ENCODE data around the gene ARID1A. TPM values are rescaled to one million over a fixed set of nuclear protein-coding genes. Genes with fewer than 3 reads are reported as not detected.

Gene ARID1A
- total RNA-seq, 1 experiment from 2014 or later: 60.5 TPM

GRCh38 chr1:26789931-26790330, 94.1 kb downstream of the ARID1A start:
- Histone ChIP-seq H3K4me3 (no peak overlapping the region), H3K9me3 (ENCODE audit: insufficient read depth, low read depth) (no peaks in the 10 kb centered on the region), H3K79me2 (ENCODE audit: low read depth) (peaks cover 14% of the 10 kb centered on the region), H3F3A (ENCODE audit: insufficient read depth, low read depth) (peaks cover 27% of the 10 kb centered on the region; the same call in 1 of the 2 replicates), H3K9me2 (ENCODE audit: insufficient read depth) (no peaks in the 10 kb centered on the region), H3K4me1 (replicated peaks; ENCODE audit: insufficient read depth) (peaks cover 33% of the 10 kb centered on the region), H3K27me3 (ENCODE audit: insufficient read depth, low read depth) (no peaks in the 10 kb centered on the region), H2AFZ (no peak overlapping the region), H3K27ac (no peak overlapping the region), H4K20me1 (ENCODE audit: insufficient read depth) (no peaks in the 10 kb centered on the region), H3K4me2 (no peak overlapping the region), H3K36me3 (ENCODE audit: low read depth) (no peaks in the 10 kb centered on the region)
- DNase-seq: no peak
- POLR2A ChIA-PET (ENCODE audit: unreplicated experiment): interaction anchor here (1.2 kb wide), 1 partner anchor 112 kb away, joined by 4 read pairs; no protein-coding TSS in a partner anchor
- BruUV-seq (replicated peaks): no TSS peak
- TF ChIP-seq EZH2 (IDR thresholded peaks at IDR 0.05; ENCODE audit: low read depth): no peak
- no peak for TF ChIP-seq CTCF (conservative IDR thresholded peaks at IDR 0.05)
- CTCF ChIA-PET: interaction anchor here (0.6 to 2.1 kb wide), 8 partner anchors 10 to 195 kb away, joined by 3 to 9 read pairs (median 4); partner anchors contain the start of gene SFN
- intact Hi-C loops (cut with micrococcal nuclease; ENCODE audit: unreplicated experiment): loop anchor here (1.0 to 2.0 kb wide), 5 partner anchors 63 to 289 kb away; no protein-coding TSS in a partner anchor

GRCh38 chr1:26790551-26790953, 94.7 kb downstream of the ARID1A start:
- ChIA-PET POLR2A (ENCODE audit: unreplicated experiment) (interaction anchor here (0.5 to 0.7 kb wide), 4 partner anchors 36 to 176 kb away, joined by 3 to 6 read pairs (median 4); no protein-coding TSS in a partner anchor), CTCF (interaction anchor here (0.6 to 2.1 kb wide), 7 partner anchors 9 to 196 kb away, joined by 3 to 9 read pairs (median 3); partner anchors contain the start of gene SFN)
- H3K4me2 ChIP-seq: no peak overlapping the region
- H3K4me3 ChIP-seq: no peak overlapping the region
- peaks cover 26% of the 10 kb centered on the region; the same call in 1 of the 2 replicates for H3F3A ChIP-seq (ENCODE audit: insufficient read depth, low read depth)
- DNase-seq: peak; percentile 41 to 58
- TF ChIP-seq CTCF (conservative IDR thresholded peaks at IDR 0.05) (no peak), EZH2 (IDR thresholded peaks at IDR 0.05; ENCODE audit: low read depth) (no peak)
- intact Hi-C loops (cut with micrococcal nuclease; ENCODE audit: unreplicated experiment): no loop called here
- H3K79me2 ChIP-seq (ENCODE audit: low read depth): peaks cover 12% of the 10 kb centered on the region
- no peaks in the 10 kb centered on the region for H3K9me2 ChIP-seq (ENCODE audit: insufficient read depth)
- H4K20me1 ChIP-seq (ENCODE audit: insufficient read depth): no peaks in the 10 kb centered on the region
- no peaks in the 10 kb centered on the region for H3K27me3 ChIP-seq (ENCODE audit: insufficient read depth, low read depth)
- no peaks in the 10 kb centered on the region for H3K9me3 ChIP-seq (ENCODE audit: insufficient read depth, low read depth)
- no peaks in the 10 kb centered on the region for H3K36me3 ChIP-seq (ENCODE audit: low read depth)
- no peak overlapping the region for H3K27ac ChIP-seq
- no TSS peak for BruUV-seq (replicated peaks)
- H3K4me1 ChIP-seq (replicated peaks; ENCODE audit: insufficient read depth): peaks cover 28% of the 10 kb centered on the region
- no peak overlapping the region for H2AFZ ChIP-seq

- H3K79me2 ChIP-seq (ENCODE audit: low read depth): peaks cover 12% of the 10 kb centered on the region
- H3K27ac ChIP-seq: no peak overlapping the region
- ChIA-PET CTCF (interaction anchor here (0.6 to 2.1 kb wide), 4 partner anchors 8 to 187 kb away, joined by 3 to 9 read pairs (median 6); no protein-coding TSS in a partner anchor), POLR2A (ENCODE audit: unreplicated experiment) (interaction anchor here (0.6 to 0.7 kb wide), 3 partner anchors 35 to 87 kb away, joined by 3 to 6 read pairs (median 4); no protein-coding TSS in a partner anchor)
- no peaks in the 10 kb centered on the region for H3K9me3 ChIP-seq (ENCODE audit: insufficient read depth, low read depth)
- BruUV-seq (replicated peaks): no TSS peak
- no peaks in the 10 kb centered on the region for H3K9me2 ChIP-seq (ENCODE audit: insufficient read depth)
- TF ChIP-seq EZH2 (IDR thresholded peaks at IDR 0.05; ENCODE audit: low read depth) (no peak), CTCF (conservative IDR thresholded peaks at IDR 0.05) (no peak)
- intact Hi-C loops (cut with micrococcal nuclease; ENCODE audit: unreplicated experiment): no loop called here
- H3K4me1 ChIP-seq (replicated peaks; ENCODE audit: insufficient read depth): peaks cover 23% of the 10 kb centered on the region
- H3K27me3 ChIP-seq (ENCODE audit: insufficient read depth, low read depth): no peaks in the 10 kb centered on the region
- H3K36me3 ChIP-seq (ENCODE audit: low read depth): no peaks in the 10 kb centered on the region
- no peak for DNase-seq
- no peak overlapping the region for H3K4me3 ChIP-seq
- no peak overlapping the region for H2AFZ ChIP-seq
- H3F3A ChIP-seq (ENCODE audit: insufficient read depth, low read depth): peaks cover 20% of the 10 kb centered on the region; the same call in 1 of the 2 replicates
- no peaks in the 10 kb centered on the region for H4K20me1 ChIP-seq (ENCODE audit: insufficient read depth)
- no peak overlapping the region for H3K4me2 ChIP-seq
Observed at GRCh38 chr1:26791148-26791547, 95.3 kb downstream of the ARID1A start.

Measured in PC-9 (cell line).